ENCODE measurements around the gene PRKG1.

Gene PRKG1

DNA sequence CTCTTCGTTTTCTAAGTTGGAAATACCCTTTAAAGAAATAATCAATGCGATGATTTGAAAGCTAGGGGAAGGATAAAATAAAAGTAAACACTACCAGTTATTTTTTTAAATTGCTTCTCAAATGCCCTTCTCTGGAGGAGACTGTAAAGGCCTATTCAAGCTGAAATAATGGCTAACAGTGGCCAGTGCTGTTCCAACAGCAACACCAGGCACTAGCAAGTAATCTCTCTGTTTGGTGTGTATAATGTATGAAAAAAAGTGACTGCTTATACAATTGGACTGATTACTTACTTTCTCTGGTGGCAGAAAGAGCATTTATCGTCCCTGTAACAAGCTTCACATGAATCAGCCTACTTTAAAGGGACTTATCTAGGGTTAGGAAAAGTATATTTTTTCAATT is 522.4 kb downstream of the PRKG1 start:
- TF ChIP-seq, protein P1, sequence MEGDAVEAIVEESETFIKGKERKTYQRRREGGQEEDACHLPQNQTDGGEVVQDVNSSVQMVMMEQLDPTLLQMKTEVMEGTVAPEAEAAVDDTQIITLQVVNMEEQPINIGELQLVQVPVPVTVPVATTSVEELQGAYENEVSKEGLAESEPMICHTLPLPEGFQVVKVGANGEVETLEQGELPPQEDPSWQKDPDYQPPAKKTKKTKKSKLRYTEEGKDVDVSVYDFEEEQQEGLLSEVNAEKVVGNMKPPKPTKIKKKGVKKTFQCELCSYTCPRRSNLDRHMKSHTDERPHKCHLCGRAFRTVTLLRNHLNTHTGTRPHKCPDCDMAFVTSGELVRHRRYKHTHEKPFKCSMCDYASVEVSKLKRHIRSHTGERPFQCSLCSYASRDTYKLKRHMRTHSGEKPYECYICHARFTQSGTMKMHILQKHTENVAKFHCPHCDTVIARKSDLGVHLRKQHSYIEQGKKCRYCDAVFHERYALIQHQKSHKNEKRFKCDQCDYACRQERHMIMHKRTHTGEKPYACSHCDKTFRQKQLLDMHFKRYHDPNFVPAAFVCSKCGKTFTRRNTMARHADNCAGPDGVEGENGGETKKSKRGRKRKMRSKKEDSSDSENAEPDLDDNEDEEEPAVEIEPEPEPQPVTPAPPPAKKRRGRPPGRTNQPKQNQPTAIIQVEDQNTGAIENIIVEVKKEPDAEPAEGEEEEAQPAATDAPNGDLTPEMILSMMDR (conservative IDR thresholded peaks at IDR 0.05; ENCODE audit: low read depth) = no peak
- CTCF ChIA-PET = interaction anchor here (0.6 kb wide), 1 partner anchor 511 kb away, joined by 4 read pairs; no protein-coding TSS in a partner anchor
- POLR2A ChIA-PET (ENCODE audit: low non-redundant PET) = no interaction called here
- DNase-seq (ENCODE audit: low spot score) = no peak
- H3K27ac ChIP-seq = no peak overlapping the region

GRCh38 chr10:51599647-51600046 is 525.4 kb downstream of the PRKG1 start:
- ChIA-PET CTCF (no interaction called here), POLR2A (ENCODE audit: low non-redundant PET) (no interaction called here)
- DNase-seq (ENCODE audit: low spot score) = no peak
- TF ChIP-seq, protein P1 (conservative IDR thresholded peaks at IDR 0.05; ENCODE audit: low read depth) = no peak
- no peak overlapping the region for H3K27ac ChIP-seq

- H3K27ac ChIP-seq = no peak overlapping the region
- ChIA-PET CTCF (no interaction called here), POLR2A (ENCODE audit: low non-redundant PET) (no interaction called here)
- DNase-seq (ENCODE audit: low spot score) = no peak
- TF ChIP-seq, protein P1 (conservative IDR thresholded peaks at IDR 0.05; ENCODE audit: low read depth) = no peak
Observed at GRCh38 chr10:51602326-51602725, 528.0 kb downstream of the PRKG1 start.

DNA sequence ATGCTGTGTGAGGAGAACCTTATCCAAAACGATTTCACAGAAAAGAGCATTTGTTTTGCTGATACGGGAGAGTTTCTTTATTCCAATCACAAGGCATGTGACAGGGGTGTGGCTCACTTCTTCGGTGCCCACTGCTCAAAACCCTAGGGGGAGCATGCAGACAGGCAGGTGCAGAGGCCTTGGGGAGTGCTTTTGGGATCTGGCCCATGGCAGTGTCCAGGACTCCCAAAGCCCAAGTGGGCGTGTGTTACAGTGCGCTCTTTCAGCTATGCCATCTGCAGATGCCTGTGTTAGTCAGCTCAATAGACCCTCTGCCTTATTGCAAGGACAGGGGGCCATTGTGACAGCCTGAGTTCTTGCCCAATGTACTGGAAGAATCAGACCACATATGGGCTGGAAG is 530.3 kb downstream of the PRKG1 start:
- no peak for DNase-seq (ENCODE audit: low spot score)
- POLR2A ChIA-PET (ENCODE audit: low non-redundant PET) = no interaction called here
- CTCF ChIA-PET = no interaction called here

DNA sequence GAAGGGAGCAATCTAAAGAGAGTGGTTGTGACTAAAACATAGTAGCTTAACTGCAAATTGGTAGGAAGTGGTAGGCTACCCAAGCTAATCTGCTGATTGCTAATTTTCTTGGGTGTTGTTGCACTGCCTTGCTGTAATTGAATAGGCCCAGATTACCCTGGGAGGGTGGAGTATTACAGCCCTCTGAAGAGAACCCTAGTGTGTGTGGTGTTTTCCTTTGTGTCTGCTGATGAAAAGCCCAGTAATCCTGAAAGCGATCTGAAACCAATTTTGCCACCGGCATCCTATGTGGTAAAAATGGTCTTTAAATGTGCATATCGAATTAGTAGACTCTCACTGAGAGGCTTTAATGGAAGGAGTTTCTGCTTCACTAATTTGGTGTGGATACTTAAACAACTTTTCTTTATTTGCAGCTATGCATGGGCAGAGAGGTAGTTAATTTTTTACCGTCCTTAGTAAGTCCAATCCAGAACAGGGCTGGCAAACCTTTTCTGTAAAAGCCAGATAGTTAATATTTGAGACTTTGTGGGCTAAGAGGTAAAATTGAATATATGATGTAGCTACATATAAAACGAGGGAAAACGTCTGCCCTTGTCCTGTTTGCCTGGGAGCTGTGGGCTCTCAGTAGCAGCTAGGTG is 532.7 kb downstream of the PRKG1 start:
- ChIA-PET CTCF (no interaction called here), POLR2A (ENCODE audit: low non-redundant PET) (no interaction called here)
- TF ChIP-seq, protein P1 (conservative IDR thresholded peaks at IDR 0.05; ENCODE audit: low read depth) = no peak

More for the DNA sequence above, 530.3 kb downstream of the PRKG1 start:
- TF ChIP-seq, protein P1 (conservative IDR thresholded peaks at IDR 0.05; ENCODE audit: low read depth) = no peak
- H3K27ac ChIP-seq = no peak overlapping the region

GRCh38 chr10:51607463-51607835 is 533.2 kb downstream of the PRKG1 start:
- ChIA-PET POLR2A (ENCODE audit: low non-redundant PET) (no interaction called here), CTCF (no interaction called here)
- H3K27ac ChIP-seq = no peak overlapping the region
- DNase-seq (ENCODE audit: low spot score) = no peak
- TF ChIP-seq, protein P1 (conservative IDR thresholded peaks at IDR 0.05; ENCODE audit: low read depth) = no peak

More for the DNA sequence above, 532.7 kb downstream of the PRKG1 start:
- no peak for DNase-seq (ENCODE audit: low spot score)
- no peak overlapping the region for H3K27ac ChIP-seq
